ENCODE measurements around the gene SORCS2.

The SORCS2 gene

DNA sequence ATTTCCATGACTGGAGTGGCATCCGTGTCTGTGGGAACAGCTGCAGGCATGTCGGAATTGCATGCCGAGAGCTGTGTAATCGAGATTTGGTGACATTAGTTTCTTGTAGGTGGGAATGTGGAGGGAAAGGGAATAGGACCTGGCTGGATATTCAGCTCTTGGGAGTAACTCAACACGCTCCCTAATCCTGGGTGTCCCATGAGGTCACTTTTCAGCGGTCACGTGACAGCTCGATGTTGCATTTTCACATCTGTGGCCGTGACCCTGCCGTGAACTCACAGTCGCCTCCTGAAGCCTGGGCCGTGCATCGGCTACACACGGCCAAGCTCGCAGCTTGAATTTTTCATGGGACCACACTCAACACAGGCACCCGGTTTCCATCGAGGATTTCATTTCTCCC is 268.2 kb downstream of the SORCS2 start:
- DNase-seq: no peak

DNA sequence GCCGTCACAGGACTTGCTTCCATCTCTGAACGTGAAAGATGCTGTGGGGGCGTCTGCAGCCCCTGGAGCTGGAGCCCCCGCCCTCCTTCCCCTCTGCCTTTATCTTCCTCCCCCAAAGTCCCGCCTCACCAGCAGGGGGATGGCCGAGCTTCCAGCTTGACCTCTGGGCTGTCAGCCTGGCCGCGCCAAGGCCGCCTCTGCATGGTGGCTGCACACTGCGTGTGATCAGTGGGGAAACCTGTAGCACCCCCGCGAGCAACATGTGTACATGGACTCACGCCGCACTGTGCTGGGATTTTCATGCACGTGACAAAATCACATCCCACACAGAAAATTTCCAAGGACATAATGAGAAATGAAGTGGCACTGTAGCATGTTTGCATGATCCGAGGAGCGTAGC is 268.9 kb downstream of the SORCS2 start:
- no peak for DNase-seq

DNA sequence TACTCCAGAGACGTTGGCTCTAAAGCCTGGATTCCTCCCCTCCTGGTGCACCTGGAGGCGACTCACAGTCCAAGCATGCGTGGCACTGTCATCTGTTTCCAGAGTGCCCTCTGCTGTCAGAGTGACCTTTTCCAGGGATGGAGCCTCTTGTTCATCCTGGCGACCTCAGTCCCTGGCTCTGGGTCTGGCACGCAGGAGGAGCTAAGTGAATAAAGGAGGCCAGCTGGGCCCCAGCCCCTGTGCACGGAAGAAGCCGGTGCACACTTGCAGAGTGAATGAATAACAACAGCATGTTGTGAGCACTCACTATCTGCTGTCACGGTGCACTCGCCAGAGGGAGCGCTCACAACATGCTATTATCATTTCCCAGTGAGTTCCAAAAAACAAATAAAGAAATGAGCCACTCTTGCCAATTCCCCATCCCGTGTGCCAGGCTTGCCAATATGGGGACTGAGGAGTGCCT is 270.2 kb downstream of the SORCS2 start:
- no peak for DNase-seq

DNA sequence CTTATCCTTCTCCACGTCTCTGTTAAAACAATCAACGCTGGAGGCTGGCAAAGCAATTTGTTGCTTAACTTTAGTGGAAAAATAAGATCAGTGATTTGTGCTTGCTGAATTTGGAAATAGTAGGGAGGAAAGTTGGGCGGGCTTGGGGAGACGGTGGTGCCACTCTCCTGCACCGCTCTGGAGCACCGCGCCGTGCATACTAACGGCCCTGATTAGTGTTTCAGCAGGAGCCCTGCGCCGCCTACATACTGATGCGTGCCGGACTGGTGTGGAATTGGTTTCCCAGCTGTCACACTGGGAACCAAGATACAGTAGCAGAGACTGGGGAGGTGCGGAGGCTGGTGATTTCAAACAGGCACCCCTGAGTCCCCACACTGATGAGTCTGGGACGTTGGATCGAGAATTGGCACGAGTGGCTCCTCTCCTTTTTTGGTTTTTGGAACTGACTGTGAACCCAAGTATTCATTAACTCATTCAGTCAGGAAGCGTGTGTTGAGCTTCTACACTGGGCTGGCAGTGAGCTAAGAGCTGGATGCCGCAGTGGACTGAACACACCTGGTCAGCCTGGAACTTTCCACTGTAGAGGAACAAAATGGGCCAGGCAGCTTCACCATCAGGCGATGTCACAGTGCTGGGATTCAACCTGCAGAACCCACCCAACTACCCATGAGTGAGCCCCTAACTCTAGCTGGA is 271.4 kb downstream of the SORCS2 start:
- no peak for DNase-seq

DNA sequence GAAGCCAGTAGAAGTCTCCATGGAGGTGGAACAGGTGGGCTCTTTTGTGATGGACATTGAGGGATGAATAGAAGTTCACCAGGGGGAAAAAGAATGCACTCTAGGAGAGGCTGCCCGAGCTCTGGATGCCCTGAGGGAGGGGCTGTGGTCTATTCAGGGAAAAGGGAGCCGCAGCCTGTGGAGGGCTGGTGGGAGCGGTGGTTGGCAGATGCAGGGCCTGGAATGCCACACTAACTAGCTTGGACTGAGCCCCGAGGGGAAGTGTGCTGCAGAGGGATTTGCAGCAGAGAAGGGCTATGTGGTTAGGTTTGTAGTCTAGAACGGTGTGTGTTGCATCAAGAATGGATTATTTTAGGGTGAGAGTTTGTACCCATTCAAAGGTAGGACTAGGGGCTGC is 271.9 kb downstream of the SORCS2 start:
- no peak for DNase-seq

DNA sequence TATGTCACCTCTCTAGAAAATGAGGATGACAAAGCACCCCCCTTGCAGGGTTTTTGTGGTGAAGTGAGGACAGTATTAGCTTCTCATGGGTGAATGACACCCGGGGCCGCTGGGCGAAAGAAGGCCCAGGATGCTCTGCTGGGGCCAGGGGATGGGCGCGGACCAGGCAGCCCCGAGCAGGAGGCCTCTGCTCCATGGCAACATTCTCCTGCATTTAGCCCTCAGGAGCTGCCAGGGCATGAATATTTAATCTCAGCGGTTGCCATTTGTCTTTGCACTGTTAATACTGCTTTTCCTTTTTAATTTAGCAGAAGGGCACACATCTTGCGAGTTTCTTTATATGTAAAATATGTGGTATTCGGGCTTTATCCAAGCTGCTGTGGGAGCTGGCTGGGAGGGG is 272.7 kb downstream of the SORCS2 start:
- no peak for DNase-seq

DNA sequence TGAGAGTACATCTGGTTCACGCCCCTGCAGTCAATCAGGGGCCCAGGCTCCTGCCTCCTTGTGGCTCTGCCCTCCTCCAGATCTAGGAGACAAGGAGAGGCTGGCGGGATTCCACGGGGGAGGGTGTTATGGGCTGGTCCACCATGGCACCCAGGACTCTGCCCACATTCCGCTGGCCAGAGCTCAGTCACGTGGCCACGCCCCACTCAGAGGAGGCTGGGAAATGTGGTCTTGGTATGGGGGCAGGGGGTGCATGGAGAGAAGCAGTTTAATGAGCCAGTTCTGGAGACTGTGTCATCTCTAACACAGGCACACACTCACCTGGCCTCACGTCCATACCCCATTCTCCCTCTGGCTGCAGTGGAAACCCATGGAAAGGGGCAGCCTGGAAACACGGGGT is 273.9 kb downstream of the SORCS2 start:
- DNase-seq: no peak

DNA sequence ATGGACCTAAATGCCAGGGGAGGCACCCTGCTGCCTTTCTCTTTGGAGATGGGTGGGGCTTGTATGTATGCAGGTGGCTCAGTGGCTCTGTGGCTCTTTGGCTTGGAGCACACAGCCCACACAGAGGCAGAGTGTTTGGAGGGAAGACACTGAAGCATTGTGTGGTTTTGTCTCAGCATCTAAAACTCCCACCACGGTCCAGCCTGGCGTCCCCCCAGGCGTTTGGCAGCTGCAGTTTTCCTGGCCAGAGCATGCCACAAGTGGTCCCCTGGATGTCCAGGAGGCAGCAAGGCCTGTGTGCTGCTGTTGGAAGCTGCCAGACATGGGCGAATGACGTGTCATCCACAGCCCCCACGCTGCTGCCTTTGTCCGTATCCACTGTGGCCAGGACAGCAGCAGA is 274.6 kb downstream of the SORCS2 start:
- DNase-seq: no peak

DNA sequence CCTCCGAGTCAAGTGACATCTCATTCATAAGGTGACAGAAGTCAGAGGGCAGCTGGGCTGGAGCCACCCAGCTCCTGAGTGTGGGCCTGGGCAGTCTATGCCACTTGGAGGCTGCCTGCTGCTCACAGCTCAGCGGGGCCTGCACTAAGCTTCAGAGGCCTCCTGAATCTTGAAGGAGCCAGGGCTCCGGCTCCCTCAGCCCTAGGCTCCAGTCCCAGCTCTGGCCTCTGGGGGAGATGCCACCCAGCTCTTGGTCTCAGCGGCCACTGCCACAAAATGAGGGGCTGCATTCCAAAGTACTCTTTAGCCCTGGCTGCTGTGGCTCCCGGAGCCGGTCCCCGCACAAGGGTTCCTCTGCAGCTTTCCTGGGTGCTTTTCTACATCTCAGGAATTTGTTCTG is 275.1 kb downstream of the SORCS2 start:
- DNase-seq: no peak

DNA sequence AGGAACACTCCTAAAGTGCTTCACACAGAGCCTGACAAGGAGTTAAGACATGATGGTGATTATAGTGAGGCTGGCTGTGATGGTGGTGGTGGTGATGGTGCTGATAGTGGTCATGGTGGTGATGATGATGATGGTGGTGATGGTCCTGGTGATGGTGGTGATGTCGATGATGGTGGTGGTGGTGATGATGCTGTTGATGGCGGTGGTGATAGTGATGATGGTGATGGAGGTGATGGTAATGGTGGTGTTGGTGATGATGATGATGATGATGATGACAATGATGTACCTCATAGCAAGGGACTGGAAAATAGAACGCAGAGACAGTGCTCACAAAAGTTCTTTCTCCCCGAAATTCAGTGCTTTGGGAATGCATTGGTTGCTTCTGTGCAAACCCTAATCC is 276.7 kb downstream of the SORCS2 start:
- DNase-seq: no peak

DNA sequence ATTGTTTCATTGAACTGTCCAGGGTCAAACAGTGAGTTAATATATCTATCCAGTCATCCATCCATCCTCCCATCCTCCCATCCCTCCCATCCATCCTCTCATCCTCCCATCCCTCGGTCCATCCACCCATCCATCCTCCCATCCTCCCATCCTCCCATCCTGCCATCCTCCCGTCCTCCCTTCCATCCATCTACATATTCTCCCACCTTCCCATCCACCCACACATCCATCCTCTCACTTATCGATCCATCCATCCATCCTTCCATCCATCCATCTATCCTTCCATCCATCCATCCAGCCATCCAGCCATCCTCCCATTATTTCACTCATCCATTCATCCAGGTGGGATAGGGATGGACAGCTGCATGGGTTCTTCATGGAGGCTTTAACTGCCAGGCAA is 277.8 kb downstream of the SORCS2 start:
- DNase-seq: no peak

DNA sequence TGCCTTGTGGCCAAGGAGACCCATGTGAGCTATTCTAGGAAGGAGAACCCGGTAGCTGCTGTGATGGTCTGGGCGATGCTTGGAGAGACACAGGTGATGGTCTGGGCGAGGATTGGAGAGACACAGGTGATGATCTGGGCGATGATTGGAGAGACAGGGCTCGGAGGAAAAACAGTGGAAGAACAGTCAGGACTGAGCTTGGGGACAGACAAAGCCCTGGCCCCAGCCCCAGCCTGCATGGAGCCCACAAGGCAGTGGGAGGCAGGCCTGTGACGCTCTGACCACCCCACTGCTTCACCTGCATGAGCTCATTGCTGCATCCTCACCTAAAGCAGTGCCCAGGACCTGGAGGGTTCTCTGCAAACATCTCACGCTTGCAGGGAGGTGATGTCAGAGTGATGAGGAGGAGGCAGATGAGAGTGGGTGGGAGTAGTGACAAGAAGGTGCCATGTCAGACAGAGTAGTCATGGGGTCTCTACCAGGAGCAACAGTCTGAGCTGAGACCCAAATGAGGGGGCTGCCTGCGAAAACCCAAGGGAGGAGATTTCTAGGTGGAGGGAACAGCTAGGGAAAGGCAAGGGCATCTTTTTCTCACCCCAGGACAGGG is 278.3 kb downstream of the SORCS2 start:
- no peak for DNase-seq

DNA sequence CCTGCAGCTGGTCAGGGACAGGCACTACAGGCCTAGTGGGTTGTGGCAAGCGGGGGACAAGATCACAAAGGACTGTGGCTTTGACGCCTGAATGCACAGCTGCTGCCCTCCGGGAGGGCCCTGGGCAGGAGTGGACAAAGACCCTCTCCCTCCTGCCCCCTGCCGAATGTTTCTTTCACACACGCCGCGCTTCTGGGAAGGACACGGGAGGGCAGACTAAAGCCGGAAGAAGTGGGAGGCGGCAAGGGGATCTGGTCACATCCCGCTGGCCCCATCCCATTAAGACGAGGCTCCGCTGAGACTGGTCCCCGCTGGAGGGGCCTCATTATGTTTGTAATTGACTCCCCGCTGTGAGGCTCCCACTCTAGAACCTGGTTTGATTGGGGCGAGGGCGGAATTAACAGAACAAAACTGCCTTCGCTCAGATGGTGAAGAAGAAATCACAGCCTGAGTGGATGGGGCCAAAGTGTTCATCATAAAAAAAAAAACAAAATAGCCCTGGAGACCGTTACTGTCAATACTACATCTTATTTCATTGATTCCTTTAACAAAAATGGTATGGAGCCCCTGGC is 280.2 kb downstream of the SORCS2 start:
- DNase-seq: no peak

DNA sequence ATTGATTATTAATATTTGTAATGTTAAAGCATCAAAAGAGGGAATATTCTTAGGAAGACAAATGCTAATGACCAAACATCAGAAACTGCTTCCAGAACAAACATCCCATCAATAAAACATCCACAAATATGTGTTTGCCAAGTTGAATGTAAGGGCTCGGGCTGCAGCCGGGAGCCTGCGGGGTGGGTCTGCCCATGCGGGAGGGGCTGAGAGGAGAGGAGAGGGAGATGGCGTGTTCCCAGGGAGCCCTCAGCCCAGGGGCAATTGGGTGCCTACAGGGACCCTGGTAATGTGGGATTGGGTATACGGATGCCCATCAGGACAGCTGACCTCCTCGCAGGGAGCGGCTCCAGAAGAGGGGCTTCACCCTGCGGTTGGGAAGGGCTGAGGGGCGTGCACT is 280.7 kb downstream of the SORCS2 start:
- DNase-seq: no peak

DNA sequence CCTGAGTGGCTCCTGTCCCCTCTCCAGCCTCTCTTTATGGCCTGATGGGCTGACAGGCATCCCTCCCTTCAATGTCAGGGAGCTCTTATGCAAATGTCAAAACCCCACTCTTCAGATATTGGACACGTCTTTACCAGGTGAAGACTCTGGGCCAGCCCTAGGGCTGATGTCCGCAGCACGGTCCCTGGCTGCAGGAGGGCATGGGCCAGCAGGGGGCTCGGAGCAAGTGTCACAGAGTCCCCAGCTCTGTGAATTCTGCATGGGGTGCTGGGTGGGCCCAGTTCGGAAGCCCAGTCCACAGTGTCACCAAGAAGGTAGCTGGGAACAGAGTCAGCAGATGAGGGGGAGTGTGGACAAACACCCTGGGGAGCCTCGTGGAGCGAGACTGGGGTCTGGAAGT is 282.0 kb downstream of the SORCS2 start:
- DNase-seq: no peak

DNA sequence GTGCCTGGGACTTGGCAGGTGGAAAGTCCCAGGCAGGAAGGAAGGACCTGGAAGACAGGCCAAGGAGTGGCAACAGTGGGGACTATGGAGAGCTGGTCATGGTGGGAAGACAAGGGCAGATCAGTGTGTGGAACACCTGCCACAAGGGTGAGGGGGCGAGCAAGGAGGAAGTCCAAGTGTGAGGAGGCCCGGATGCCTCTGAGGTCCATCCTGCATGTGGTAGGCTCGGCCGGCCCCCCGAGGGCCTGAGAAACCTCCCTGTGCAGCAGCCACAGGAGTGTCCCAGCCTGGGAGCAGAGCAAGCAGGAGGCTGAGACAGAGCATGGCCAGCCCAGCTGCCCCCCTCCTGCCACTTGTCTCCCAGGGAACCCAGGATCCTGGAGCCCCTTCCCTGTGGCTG is 282.9 kb downstream of the SORCS2 start:
- no peak for DNase-seq

DNA sequence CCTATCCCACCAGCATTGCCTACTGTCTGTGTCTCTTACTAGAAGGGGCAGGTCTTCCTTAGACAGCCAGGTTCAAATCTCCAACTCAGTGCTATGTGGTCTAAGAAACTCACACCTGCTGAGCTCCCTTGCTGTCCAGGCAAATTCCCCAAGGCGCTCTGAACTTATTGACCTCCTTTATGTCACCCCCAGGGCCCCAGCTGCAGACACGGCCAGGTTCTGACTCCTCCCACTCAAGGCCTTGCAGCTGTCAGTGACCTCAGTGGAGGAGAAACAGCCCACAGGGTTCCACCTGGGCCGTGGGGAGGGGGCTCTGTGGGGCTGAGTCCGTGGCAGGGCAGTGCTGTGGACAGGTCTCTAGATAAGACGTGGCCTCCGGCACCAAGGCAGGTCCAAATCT is 284.5 kb downstream of the SORCS2 start:
- no peak for DNase-seq

DNA sequence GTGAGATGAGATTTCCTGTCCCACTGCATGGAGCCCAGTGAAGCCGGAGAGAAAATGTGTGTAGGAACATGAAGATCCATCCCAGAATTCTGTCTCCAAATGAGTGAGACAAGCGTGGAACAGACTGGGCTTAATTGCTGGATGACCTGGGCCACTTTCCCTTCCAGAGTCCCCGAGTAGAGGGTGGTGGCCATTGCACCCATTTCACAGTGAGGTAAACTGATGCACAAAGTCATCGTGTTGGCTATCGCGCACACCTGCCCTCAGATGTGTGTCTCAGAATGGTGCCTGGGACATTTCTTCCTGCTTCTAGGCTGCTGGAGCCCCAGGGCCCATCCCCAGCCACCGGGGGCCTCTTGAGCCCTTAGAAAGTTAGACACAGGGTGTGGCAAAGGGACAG is 285.4 kb downstream of the SORCS2 start:
- no peak for DNase-seq

DNA sequence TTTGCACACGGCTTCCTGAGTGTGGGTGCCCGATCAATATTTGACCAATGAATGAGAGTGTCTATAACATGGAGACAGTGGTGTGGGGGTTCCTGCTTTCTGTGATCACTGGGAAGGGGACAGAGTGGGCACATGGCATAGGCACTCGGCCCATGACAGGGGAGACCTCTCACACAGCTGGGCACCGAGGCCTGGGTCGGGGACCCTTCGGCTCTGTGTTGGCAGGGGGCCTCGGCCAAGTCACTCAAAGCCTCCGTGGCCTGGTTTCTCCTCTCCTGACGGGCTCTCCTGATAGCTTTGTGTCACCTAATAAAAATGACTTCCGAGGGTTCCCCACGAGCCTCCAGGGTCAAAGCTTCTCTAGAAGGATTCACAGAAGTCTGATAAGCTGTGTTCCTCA is 286.3 kb downstream of the SORCS2 start:
- no peak for DNase-seq

DNA sequence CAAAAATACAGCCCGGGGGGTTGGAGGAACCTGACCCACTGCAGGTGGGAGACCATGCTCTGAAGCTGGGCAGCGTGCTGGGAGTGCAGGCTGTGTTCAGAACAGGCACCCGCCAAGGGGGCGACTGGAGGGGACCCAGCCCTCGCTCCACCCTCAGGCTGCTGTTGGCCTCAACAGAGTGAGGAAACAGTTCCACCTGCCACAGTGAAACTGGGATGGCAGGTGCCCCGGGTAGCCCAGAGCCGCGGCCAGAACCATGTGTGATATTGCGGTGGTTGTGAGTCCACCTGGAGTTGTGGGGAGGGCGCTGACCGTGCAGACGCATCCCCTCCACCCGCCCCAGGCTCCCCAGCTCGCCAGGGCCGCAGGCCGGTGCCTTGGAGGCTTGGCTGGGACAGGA is 288.1 kb downstream of the SORCS2 start:
- DNase-seq: no peak

DNA sequence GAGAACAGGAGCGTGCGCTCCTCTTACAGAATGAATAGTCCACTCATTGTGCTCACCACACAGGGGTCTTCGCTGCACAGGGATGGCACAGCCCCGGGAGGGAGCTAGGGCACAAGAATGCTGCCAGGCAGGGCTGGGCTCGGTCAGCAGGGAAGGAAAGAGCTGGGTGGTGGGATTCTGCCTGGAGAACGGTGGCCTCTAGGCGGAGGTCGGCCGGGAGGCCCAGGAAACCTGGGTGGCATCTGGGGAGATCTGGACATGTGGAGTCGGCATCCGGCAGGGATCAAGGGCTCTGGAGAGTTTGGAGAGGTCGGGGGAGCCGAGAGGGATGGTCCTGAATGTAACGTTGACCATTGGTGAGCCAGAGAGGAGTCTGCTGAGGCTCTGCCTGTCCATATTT is 288.9 kb downstream of the SORCS2 start:
- no peak for DNase-seq

DNA sequence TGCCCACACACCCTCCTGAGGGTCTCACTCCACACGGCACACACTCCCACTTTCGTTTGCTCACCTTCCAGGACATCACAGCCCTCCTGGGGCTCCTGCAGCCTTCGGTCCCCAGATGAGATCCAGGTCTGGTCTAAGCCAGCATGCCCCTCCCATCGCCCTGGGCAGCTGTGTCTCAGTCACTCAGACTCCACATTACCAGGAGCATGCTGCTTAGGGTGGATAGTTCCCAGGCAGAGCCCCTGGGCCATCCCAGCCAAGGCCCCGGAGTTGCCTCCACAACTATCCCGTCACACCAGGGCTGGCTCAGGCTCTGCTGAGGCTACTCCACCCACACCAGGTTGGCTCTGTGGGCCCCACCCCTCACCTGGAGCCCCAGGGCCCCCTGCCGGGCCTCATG is 292.8 kb downstream of the SORCS2 start:
- no peak for DNase-seq

DNA sequence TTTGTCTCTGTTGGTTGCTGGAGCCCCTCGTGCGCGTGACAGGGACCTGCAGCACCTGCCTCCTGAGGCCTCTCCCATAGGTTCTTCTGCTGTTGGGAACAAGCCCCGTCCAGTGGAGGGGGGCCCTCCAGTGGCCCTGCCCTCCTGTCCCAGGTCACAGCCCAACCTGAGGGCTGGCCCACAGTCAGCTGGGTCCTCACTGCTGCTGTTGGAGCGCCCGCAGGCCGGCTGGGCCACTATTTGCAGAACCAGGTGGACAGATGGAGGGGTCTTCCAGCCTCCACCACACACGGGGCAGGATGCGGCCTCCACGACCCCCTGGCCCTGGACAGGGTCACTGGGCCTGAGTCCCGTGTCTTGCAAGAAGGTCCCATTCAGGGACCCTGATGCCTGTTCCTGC is 293.8 kb downstream of the SORCS2 start:
- DNase-seq: no peak

DNA sequence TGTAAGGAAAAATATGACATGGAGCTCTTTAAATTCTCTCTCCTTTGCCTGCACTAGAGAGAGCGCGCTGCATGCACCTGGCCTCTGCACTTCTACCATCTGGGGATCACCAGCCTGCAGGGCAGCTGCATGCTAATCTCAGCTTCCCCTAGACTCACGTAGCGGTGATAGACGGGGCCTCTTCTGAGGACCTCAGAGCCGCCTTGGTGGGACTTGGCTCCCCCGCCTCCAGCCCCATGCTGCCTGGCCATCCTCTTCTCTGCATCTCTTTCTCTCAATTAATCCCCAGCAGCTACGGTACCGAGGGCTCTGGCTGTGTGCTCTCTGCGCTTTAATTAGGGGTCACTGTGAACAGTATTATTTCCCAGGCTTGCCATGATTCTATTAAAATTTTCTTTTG is 295.2 kb downstream of the SORCS2 start:
- DNase-seq: no peak
